ENCODE data around the gene CLDND1.

The CLDND1 gene

DNA sequence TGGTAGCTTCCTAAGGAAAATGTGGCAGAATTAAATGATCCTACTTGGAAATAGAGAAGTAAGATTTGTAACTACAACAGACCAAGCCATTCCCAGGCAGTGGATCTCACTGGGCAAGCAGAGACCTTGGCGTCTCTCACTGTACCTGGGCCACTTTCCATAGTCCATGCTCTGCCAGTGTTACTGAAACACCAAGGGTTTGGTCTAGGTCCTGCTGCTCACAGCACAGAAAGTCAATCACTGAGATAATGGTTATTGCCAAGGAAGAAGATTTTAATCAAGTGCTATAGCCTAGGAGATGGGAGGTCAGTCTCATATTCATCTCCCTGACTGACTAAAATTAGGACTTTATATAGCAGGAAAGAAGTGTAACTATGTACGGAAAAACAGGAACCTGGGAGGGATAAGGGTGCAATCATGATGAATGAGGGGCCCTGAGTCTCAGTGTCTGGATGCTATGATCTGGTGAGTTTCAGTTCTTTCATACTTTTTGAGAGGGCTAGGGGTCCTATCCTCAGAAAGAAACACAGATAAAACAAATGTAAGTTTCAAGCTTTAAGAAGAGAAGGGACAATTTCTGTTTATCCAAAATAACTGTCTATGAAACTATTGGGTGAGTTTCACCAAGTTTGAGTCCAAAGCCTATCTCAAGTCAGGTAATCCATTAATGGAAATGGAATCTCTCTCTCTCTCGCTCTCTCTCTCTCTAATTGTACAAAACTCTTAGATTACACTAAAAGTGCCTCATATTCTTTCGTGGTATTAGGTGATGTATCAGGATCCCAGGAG is 29.7 kb upstream of the CLDND1 start:
- no peak overlapping the region for H3K4me3 ChIP-seq (ENCODE audit: low read depth, low read length)

DNA sequence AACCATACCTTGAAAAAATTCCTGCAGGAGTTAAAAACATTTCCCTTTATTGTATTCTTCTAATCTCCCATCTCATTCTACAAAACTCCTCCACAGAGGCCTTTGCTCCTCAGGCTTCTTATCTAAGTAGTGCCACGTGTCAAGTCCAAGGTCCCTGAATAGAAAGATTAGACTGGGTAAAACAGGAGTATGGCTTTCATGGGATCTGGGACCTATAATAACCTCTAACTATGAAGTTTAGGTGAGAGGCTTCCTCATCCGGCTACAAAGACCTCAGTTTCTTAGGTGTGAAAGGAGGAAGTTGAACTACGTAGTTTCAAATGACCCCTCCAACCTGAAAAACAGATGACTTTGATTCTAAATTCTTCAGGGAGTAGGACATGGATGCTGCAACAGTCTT is 29.1 kb upstream of the CLDND1 start:
- no peak overlapping the region for H3K4me3 ChIP-seq (ENCODE audit: low read depth, low read length)

DNA sequence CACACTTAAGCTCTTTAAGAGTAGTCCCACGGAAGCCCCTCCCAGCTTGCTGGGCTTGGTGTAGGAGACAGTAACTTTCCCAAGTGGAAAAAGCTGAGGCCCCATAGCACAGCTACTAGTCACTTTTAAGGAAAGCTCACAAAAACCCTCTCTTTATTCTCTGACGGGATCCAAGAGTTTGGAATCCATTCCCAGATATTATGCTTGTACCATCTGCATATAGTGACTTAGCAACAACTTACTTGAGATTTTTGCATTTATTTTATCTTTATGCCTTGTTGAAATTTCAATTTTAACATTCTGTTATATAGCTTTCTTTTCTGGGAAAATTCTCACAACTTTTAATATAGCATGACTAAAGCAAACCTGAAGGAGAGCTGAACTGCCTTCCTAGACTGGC is 28.5 kb upstream of the CLDND1 start:
- H3K4me3 ChIP-seq (ENCODE audit: low read depth, low read length): no peak overlapping the region

GRCh38 chr3:98550833-98551232 is 28.1 kb upstream of the CLDND1 start:
- no peak overlapping the region for H3K4me3 ChIP-seq (ENCODE audit: low read depth, low read length)

DNA sequence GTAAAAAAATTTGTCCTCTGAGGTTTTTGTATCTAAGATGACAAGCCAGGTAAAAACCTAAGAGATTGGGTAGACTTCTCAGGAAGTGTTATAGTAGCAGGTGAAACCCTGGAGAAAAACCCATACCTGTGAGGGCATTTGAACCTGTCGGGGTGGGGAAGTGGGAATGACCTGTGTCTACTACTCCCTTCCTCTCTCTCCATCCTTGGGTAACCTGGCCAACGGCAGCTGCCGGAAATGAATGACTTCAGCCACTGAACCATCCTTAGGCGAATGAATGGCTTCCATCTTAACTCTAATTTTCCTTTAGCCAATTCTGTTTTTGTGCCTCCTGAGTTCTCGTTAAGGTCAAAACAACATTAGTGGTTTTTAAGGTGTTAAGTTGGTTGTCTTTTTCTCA is 25.8 kb upstream of the CLDND1 start:
- H3K4me3 ChIP-seq (ENCODE audit: low read depth, low read length): no peak overlapping the region

DNA sequence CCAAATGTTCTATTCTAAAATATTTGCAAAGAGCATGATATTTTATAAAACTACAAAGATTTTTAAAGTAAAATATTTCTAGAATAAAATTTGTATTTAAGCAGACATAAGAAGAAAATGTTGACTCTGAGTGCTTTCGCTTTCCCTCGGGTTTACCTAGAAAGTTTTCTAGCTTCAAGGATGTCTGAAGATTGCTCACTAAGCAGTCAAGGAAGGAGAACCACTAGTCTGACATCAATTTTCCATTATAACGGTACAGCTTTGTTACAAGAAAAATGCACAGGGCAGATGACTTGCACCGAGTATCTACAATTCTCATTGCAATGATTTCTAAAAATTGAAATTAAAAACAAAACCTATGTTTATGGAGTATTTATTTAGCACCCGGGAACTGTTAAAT is 23.2 kb upstream of the CLDND1 start:
- no peak overlapping the region for H3K4me3 ChIP-seq (ENCODE audit: low read depth, low read length)

- no peak overlapping the region for H3K4me3 ChIP-seq (ENCODE audit: low read depth, low read length)
Measured at GRCh38 chr3:98542623-98543022, 19.9 kb upstream of the CLDND1 start.

GRCh38 chr3:98541695-98542094 is 19.0 kb upstream of the CLDND1 start:
- no peak overlapping the region for H3K4me3 ChIP-seq (ENCODE audit: low read depth, low read length)

DNA sequence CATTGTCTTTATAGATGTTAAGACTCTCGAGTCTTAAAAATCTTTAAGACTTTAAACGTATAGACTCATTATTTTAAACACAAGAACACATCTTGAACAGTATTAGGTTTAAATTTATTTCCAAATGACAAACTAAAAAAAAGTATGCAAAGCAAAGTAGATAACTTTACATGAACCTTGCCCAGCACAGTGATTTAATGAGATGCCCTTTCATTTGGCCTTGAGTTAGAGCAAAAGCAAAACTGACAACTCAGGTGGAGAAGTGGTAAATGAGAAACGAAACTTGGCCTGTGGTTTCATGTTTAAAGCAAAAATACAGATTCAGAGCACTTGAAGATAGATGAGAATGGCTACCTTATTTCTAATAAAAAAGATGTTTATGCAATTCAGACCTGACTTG is 17.6 kb upstream of the CLDND1 start:
- no peak overlapping the region for H3K4me3 ChIP-seq (ENCODE audit: low read depth, low read length)

DNA sequence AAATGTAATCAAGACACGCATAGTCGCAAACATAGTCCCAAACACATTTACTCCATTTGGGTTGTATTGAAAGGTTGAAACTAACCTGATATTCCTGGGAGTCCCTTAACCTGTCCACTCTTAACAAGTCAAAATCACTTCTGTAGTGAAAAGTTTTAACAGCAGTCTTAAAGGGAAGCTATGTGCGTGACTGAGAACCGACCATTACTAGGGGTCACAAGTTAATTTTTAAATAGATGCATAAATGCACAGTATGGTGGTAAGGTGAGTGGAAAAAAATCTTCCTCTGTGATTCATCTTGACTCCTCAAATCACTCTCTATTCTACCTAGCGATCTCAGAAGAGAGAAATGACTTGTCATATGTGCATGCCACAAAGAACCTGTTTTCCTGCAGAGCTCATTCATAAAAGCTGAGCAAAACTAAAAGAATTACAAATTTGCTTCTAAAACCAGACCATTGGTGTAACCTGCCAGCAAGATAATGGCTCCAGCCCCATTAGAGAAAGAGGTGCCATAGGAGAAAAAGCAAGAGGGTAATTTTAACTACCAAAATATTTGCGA is 13.8 kb upstream of the CLDND1 start:
- H3K4me3 ChIP-seq (ENCODE audit: low read depth, low read length): no peak overlapping the region

- no peak overlapping the region for H3K4me3 ChIP-seq (ENCODE audit: low read depth, low read length)
Measured at GRCh38 chr3:98534734-98535133, 12.0 kb upstream of the CLDND1 start.

DNA sequence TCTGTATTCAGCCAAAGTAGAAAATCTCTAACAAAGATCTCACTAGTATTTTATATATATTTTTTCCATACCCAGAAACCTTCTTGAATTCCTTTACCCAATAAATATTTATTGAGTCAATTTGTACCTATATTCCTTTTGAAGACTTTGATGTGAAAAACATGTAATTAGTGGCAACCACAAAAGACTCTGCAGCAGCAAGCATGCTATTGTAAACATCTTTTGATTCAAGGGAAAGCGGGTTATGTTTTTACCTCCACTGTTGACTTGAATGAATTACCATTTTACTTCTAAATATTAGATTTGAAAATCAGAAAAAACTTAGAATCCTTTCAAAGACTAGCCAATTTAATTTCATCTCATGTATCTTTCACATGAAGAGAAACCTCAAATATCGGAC is 11.5 kb upstream of the CLDND1 start:
- no peak overlapping the region for H3K4me3 ChIP-seq (ENCODE audit: low read depth, low read length)

DNA sequence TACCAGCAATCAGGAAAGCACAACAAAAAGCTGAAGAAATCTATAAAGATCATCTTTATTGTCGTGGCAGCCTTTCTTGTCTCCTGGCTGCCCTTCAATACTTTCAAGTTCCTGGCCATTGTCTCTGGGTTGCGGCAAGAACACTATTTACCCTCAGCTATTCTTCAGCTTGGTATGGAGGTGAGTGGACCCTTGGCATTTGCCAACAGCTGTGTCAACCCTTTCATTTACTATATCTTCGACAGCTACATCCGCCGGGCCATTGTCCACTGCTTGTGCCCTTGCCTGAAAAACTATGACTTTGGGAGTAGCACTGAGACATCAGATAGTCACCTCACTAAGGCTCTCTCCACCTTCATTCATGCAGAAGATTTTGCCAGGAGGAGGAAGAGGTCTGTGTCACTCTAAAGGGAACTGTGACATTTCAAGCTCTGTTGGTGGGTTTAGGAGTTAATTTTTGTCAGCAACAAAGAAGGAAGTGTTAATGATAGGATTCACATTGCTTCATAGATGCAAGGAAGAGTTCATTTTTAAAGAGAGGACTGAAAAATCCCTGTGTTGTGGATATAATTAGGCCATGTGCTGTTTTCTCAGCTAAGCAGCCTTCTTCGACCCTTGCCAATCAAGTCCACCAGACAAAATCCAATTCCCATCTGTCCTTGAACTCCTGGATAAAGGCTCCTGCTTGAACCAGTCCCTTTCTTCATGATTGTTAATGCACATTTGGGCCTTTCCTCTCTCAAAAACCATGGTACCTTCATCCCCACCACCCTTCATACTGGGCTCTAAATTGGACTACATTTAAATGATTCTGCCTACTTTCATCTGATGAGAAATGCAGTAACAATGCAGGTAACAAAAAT is 10.2 kb upstream of the CLDND1 start:
- H3K4me3 ChIP-seq (ENCODE audit: low read depth, low read length): no peak overlapping the region

DNA sequence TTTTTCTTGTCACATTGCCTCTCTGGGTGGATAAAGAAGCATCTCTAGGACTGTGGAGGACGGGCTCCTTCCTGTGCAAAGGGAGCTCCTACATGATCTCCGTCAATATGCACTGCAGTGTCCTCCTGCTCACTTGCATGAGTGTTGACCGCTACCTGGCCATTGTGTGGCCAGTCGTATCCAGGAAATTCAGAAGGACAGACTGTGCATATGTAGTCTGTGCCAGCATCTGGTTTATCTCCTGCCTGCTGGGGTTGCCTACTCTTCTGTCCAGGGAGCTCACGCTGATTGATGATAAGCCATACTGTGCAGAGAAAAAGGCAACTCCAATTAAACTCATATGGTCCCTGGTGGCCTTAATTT is 9.6 kb upstream of the CLDND1 start:
- H3K4me3 ChIP-seq (ENCODE audit: low read depth, low read length): no peak overlapping the region

DNA sequence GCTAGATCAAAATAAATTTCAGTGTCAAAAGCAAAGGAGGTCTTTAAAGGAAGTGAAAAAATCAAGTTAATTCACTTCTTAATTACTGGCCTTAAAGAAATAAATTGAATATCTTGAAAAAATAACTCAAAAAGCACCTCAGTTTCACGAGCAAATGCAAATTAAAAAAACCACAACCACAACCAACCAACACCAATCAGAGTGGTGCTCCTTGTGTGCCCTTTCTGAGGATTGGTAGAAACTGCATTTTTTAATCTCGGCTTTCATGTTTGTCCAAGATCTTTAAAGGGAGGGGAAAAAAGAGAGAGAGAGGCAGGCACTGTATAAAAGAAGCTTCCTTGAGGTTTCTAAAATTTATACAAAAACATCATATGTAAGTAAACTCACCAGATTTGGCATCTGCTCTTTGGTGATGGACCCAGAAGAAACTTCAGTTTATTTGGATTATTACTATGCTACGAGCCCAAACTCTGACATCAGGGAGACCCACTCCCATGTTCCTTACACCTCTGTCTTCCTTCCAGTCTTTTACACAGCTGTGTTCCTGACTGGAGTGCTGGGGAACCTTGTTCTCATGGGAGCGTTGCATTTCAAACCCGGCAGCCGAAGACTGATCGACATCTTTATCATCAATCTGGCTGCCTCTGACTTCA is 9.0 kb upstream of the CLDND1 start, which contains the start of gene GPR15:
GPR15 (plus strand) TSS at position 357 of the 653 bp plus-strand sequence; CDS start at position 413, 56 bp downstream.
- no peak within 1 kb of the TSS for H3K4me3 ChIP-seq (ENCODE audit: low read depth, low read length)

- no peak overlapping the region for H3K4me3 ChIP-seq (ENCODE audit: low read depth, low read length)
Measured at GRCh38 chr3:98530676-98531075, 8.0 kb upstream of the CLDND1 start.

GRCh38 chr3:98529856-98530459 is 7.3 kb upstream of the CLDND1 start:
- no peak overlapping the region for H3K4me3 ChIP-seq (ENCODE audit: low read depth, low read length)

- H3K4me3 ChIP-seq (ENCODE audit: low read depth, low read length): no peak overlapping the region
Measured at GRCh38 chr3:98528474-98529346, 6.0 kb upstream of the CLDND1 start.

- no peak overlapping the region for H3K4me3 ChIP-seq (ENCODE audit: low read depth, low read length)
Measured at GRCh38 chr3:98525494-98525893, 2.8 kb upstream of the CLDND1 start.
